ENCODE data around the gene RERE. TPM values are rescaled to one million over a fixed set of nuclear protein-coding genes. Genes with fewer than 3 reads are reported as not detected.
"Not testable (repeated sequence)": the region's sequence is repeated elsewhere in the genome, so short reads cannot be mapped to it uniquely, and the experiment has no call there.

Gene RERE
- total RNA-seq, 1 donor from 2014 or later, result 141 TPM

GRCh38 chr1:8396083-8396785, 421.2 kb downstream of the RERE start:
- DNase-seq (ENCODE audit: extremely low read depth, low read depth, low spot score), result no peak

GRCh38 chr1:8395433-8395866, 422.0 kb downstream of the RERE start:
- DNase-seq (ENCODE audit: extremely low read depth, low read depth, low spot score), result no peak

GRCh38 chr1:8394456-8395321, 422.8 kb downstream of the RERE start:
- no peak for DNase-seq (ENCODE audit: extremely low read depth, low read depth, low spot score)

- no peak for DNase-seq (ENCODE audit: extremely low read depth, low read depth, low spot score)
These were observed 424.9 kb downstream of the RERE start for GRCh38 chr1:8392522-8392921.

- no peak for DNase-seq (ENCODE audit: extremely low read depth, low read depth, low spot score)
These were observed 426.7 kb downstream of the RERE start for GRCh38 chr1:8390707-8391106.

GRCh38 chr1:8389958-8390535, 427.4 kb downstream of the RERE start:
- DNase-seq (ENCODE audit: extremely low read depth, low read depth, low spot score), result no peak

DNA sequence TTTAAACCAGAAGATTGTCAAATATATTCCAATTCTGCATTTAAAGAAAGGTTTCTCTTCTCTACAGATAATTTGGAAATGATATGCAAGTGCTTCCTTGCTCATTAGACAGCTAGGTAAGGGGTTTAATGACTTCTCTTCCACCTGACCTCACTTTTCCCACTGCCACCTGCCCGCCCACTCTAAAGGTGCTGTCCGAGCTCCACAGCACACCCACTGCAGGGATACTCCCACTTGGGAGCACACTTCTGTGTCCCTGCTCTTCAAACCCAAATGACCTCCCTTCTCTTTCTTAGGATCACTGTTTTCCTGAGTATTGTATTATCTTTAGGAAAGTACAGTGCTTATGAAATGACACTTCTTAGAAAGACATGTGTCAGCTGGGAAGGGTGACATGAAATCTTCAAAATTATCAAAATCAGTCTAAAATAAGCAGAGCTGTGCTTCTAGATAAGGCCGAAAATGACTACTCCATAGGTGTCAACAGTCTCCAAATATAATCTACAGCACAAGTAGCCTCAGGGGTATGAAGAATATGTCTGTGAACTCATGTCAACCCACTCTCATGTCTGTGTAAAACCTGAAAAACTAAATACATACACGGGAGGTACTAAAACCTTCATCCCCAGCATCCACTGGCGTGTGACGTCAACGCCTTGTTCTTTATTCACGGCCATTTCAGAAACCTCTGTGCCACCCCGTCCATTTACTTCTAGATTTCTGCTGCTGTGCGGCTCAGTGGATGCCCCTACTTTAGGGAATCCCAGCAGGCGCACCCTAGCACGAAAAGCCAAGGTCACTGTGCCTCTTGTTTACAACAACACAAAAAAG, 428.5 kb downstream of the RERE start:
- no peak for DNase-seq (ENCODE audit: extremely low read depth, low read depth, low spot score)

DNA sequence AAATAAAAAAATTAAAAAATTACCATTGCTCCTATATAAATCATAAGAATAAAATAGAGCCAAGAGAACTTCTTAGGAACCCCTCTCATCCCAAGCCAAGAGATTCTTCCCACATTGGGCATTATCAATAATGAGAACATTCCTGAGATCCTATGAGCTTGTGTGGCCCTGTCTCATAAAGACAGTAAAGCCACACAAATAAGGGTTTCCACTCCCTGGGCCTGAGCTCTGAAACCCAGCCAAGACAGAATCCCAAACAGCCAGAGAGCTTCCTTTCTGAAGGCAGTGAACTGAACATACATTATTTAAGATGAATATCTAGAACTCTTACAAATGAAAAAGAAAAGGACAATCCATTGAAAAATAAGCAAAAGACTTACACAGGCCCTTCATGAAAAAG, 431.2 kb downstream of the RERE start:
- DNase-seq (ENCODE audit: extremely low read depth, low read depth, low spot score), result no peak

DNA sequence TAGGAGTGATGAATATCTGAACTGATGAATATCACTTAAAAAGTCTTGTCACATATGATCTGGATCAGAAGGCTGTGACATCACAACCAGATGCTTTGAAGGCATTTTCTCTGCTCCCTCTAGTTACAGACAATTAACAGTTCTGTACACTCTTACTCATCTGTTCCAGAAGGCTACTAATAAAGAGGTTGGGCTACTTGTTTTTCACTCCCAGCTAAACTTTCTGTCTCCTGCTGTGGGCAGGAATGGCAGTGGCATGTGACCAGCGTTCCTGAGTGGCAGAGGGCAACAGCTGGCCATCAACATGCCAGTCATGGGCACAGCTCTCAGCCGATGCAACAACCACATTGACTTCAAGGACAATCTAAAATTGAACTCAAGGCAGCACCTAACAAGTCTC, 432.9 kb downstream of the RERE start:
- DNase-seq (ENCODE audit: extremely low read depth, low read depth, low spot score), result no peak

GRCh38 chr1:8384088-8384487, 433.4 kb downstream of the RERE start:
- DNase-seq (ENCODE audit: extremely low read depth, low read depth, low spot score), result no peak

GRCh38 chr1:8382608-8383505, 434.6 kb downstream of the RERE start:
- no peak for DNase-seq (ENCODE audit: extremely low read depth, low read depth, low spot score)

- DNase-seq (ENCODE audit: extremely low read depth, low read depth, low spot score), result no peak
These were observed 435.4 kb downstream of the RERE start for GRCh38 chr1:8382051-8382505.

DNA sequence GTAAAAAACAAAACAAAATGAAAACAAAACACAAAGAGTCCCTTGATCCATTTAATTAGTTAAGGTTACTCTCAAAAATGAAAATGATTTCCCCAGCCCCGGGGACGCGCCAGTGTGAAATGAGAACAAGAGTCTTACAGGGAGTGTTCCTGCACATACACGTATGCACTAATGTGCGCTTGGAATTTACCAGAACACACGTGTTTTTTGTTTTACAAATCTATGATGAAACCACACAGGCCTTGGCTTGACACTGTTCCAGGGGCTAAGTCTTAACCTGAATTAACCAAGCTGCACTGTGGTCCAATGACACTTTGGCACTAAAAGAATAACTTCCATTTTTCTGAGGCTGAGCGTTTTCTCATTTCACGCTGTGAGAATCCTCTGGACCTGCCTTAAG, 435.8 kb downstream of the RERE start:
- no peak for DNase-seq (ENCODE audit: extremely low read depth, low read depth, low spot score)

DNA sequence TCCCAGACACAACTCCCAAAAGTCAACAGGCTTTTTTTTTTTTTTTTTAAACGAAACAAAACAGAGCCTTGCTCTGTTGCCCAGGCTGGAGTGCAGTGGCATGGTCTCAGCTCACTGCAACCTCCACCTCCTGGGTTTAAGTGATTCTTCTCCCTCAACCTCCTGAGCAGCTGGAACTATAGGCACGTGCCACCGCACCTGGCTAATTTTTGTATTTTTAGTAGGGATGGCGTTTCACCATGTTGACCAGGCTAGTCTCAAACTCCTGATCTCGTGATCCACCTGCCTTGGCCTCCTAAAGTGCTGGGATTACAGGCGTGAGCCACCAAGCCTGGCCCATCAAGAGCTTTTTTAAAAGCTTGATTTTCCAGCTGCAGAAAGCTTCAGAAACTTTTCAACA, 437.1 kb downstream of the RERE start:
- DNase-seq (ENCODE audit: extremely low read depth, low read depth, low spot score), result not testable (repeated sequence)

GRCh38 chr1:8379513-8380186, 437.8 kb downstream of the RERE start:
- no peak for DNase-seq (ENCODE audit: extremely low read depth, low read depth, low spot score)

DNA sequence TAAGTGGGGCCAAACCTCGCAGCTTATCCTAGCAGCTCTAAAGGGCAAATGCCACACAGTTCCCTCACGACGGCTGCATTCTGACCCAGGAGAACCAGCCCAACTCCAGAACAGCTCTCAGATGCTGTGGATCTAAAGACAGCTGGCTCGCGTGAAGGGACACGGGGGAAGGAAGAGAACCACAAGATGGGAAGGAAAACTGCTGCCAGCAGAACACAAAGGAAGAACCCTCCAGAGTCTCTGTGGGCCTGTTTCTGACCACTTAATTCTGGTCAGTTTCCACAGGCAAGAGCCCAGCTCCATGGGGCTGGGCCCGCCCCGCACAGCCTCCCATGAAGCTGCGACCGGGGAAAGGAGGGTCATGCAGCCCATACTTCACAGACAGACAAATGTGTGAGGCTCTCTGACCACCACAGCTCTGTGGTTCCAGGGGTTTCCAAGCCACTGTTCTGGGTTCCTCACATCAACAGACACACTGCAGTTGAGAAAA, 438.4 kb downstream of the RERE start:
- DNase-seq (ENCODE audit: extremely low read depth, low read depth, low spot score), result no peak

- no peak for DNase-seq (ENCODE audit: extremely low read depth, low read depth, low spot score)
These were observed 439.3 kb downstream of the RERE start for GRCh38 chr1:8378178-8378577.

- DNase-seq (ENCODE audit: extremely low read depth, low read depth, low spot score), result no peak
These were observed 440.0 kb downstream of the RERE start for GRCh38 chr1:8377271-8377981.
